GM19025 (cell line): ENCODE measurements around the gene RRP9.
"Not testable (repeated sequence)": the region's sequence is repeated elsewhere in the genome, so short reads cannot be mapped to it uniquely, and the experiment has no call there.

Source experiments
- ATAC-seq: cut with Tn5 transposase; IDR thresholded peaks from one replicate; pipeline ENCODE4 v1.9.1; 2021; ENCODE audit warnings: mild to moderate bottlenecking, low read depth, moderate library complexity; ENCODE audit not compliant: unreplicated experiment

Gene RRP9

GRCh38 chr3:51942603-51943450 is 1.1 kb upstream of the RRP9 start:
- no peak for ATAC-seq

- no peak for ATAC-seq
Measured at GRCh38 chr3:51941463-51941797, 274 bp downstream of the RRP9 start.

GRCh38 chr3:51940648-51941462 is 849 bp downstream of the RRP9 start:
- ATAC-seq = no peak

GRCh38 chr3:51938780-51939425 is 2.8 kb downstream of the RRP9 start:
- ATAC-seq = no peak

- no peak for ATAC-seq
Measured at GRCh38 chr3:51937611-51938450, 3.9 kb downstream of the RRP9 start.

GRCh38 chr3:51937014-51937413 is 4.7 kb downstream of the RRP9 start:
- no peak for ATAC-seq

GRCh38 chr3:51935886-51936755 is 5.6 kb downstream of the RRP9 start:
- no peak for ATAC-seq

GRCh38 chr3:51934991-51935885 is 6.5 kb downstream of the RRP9 start:
- no peak for ATAC-seq

GRCh38 chr3:51934139-51934850 is 7.4 kb downstream of the RRP9 start:
- no peak for ATAC-seq

- ATAC-seq = no peak
Measured at GRCh38 chr3:51933471-51934138, 8.1 kb downstream of the RRP9 start.

- ATAC-seq = no peak
Measured at GRCh38 chr3:51932471-51933370, 9.0 kb downstream of the RRP9 start.

- no peak for ATAC-seq
Measured at GRCh38 chr3:51931756-51932155, 9.9 kb downstream of the RRP9 start.

- ATAC-seq = no peak
Measured at GRCh38 chr3:51930439-51930838, 11.3 kb downstream of the RRP9 start.

- ATAC-seq = no peak
Measured at GRCh38 chr3:51929420-51930003, 12.2 kb downstream of the RRP9 start.

GRCh38 chr3:51928981-51929380 is 12.7 kb downstream of the RRP9 start:
- ATAC-seq = not testable (repeated sequence)

GRCh38 chr3:51928438-51928837 is 13.3 kb downstream of the RRP9 start:
- ATAC-seq = no peak
